ENCODE data around the gene RPRM. TPM values are rescaled to one million over a fixed set of nuclear protein-coding genes. Genes with fewer than 3 reads are reported as not detected.

The RPRM gene
- total and polyA plus RNA-seq, 2 of the 13 experiments (the other 11 are each of a cell fraction or from before 2014, with no cell fraction given): not detected

DNA sequence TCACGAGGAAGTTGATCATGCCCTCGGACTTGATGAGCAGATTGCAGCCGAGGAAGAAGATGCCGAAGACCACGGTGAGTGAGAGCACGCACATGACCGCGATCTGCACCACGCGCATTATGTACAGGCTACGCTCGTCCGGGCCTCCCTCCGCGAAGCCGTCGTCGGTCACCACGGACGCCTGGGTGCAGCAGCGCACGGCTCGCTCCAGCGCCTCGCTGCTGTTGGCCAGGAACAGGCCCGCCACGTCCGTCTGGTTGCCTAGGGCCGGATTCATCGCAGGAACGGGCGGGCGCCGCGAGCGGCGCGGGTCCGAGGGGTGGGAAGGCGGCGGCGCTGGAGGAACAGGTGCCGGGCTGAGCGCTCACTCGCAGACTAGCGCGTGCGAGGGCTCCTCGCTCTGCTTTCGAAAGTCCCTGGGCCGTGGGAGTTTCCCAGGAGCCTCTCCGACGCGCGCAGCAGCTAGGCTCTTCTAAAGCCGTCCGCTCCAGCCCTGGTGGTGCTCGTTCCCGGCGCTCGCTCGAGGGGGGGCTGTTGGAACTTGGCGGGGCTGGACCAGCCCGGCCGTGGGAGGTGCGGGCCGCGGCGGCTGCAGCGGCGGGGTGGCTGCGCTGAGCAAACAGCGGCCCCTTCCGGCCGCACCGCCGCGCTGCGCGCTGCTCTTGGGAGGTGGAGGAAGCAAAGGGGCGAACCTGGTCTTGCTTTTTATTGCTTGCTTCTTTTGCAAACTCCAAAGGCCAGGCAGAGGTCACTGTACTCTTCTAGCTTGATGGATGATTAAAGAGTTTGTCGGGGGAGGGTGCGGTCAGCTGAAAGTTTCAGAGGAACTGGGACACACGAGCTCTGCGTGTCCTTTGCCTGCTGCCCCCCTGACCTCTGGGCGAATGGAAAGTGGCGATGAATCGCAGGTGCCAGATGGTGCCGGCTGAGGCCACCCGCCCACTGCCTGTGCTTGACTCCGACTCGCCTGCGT lies at the start of gene RPRM (continued):
- TF ChIP-seq, protein P1, sequence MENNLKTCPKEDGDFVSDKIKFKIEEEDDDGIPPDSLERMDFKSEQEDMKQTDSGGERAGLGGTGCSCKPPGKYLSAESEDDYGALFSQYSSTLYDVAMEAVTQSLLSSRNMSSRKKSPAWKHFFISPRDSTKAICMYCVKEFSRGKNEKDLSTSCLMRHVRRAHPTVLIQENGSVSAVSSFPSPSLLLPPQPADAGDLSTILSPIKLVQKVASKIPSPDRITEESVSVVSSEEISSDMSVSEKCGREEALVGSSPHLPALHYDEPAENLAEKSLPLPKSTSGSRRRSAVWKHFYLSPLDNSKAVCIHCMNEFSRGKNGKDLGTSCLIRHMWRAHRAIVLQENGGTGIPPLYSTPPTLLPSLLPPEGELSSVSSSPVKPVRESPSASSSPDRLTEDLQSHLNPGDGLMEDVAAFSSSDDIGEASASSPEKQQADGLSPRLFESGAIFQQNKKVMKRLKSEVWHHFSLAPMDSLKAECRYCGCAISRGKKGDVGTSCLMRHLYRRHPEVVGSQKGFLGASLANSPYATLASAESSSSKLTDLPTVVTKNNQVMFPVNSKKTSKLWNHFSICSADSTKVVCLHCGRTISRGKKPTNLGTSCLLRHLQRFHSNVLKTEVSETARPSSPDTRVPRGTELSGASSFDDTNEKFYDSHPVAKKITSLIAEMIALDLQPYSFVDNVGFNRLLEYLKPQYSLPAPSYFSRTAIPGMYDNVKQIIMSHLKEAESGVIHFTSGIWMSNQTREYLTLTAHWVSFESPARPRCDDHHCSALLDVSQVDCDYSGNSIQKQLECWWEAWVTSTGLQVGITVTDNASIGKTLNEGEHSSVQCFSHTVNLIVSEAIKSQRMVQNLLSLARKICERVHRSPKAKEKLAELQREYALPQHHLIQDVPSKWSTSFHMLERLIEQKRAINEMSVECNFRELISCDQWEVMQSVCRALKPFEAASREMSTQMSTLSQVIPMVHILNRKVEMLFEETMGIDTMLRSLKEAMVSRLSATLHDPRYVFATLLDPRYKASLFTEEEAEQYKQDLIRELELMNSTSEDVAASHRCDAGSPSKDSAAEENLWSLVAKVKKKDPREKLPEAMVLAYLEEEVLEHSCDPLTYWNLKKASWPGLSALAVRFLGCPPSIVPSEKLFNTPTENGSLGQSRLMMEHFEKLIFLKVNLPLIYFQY (CRISPR knock-in tag; IDR thresholded peaks at IDR 0.05; ENCODE audit: borderline replicate concordance): peak; percentile 62; the same call in 1 of the 2 replicates
- no peak for TF ChIP-seq HNRNPUL1 (IDR thresholded peaks at IDR 0.05; ENCODE audit: low read depth, low read length)
- peak; percentile 38 for TF ChIP-seq MED8 (CRISPR knock-in tag; IDR thresholded peaks at IDR 0.05; ENCODE audit: insufficient replicate concordance)
- no peak for TF ChIP-seq FOXK1 (CRISPR knock-in tag; IDR thresholded peaks at IDR 0.05; ENCODE audit: borderline replicate concordance, low read depth)
- TF ChIP-seq, protein P2, sequence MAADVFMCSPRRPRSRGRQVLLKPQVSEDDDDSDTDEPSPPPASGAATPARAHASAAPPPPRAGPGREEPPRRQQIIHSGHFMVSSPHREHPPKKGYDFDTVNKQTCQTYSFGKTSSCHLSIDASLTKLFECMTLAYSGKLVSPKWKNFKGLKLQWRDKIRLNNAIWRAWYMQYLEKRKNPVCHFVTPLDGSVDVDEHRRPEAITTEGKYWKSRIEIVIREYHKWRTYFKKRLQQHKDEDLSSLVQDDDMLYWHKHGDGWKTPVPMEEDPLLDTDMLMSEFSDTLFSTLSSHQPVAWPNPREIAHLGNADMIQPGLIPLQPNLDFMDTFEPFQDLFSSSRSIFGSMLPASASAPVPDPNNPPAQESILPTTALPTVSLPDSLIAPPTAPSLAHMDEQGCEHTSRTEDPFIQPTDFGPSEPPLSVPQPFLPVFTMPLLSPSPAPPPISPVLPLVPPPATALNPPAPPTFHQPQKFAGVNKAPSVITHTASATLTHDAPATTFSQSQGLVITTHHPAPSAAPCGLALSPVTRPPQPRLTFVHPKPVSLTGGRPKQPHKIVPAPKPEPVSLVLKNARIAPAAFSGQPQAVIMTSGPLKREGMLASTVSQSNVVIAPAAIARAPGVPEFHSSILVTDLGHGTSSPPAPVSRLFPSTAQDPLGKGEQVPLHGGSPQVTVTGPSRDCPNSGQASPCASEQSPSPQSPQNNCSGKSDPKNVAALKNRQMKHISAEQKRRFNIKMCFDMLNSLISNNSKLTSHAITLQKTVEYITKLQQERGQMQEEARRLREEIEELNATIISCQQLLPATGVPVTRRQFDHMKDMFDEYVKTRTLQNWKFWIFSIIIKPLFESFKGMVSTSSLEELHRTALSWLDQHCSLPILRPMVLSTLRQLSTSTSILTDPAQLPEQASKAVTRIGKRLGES (CRISPR knock-in tag; IDR thresholded peaks at IDR 0.05; ENCODE audit: borderline replicate concordance): no peak
- TF ChIP-seq MIXL1 (CRISPR knock-in tag; IDR thresholded peaks at IDR 0.05): no peak
- no peak for TF ChIP-seq SRSF9 (IDR thresholded peaks at IDR 0.05; ENCODE audit: borderline replicate concordance, insufficient read depth, low read depth, low read length, poor library complexity, severe bottlenecking)
- TF ChIP-seq ZNF713 (CRISPR knock-in tag; IDR thresholded peaks at IDR 0.05): no peak
- no peak for TF ChIP-seq TP53 (CRISPR knock-in tag; conservative IDR thresholded peaks at IDR 0.05)
- TF ChIP-seq ZNF800 (CRISPR knock-in tag; IDR thresholded peaks at IDR 0.05): 0 out of 2 replicates have a peak, but pooled peaks have one; percentile 54
- no peak for TF ChIP-seq NONO (IDR thresholded peaks at IDR 0.05)
- no peak for TF ChIP-seq NONO (CRISPR knock-in tag; conservative IDR thresholded peaks at IDR 0.05)
- TF ChIP-seq RELA (CRISPR knock-in tag; IDR thresholded peaks at IDR 0.05): no peak
- no peak for TF ChIP-seq HDAC6 (IDR thresholded peaks at IDR 0.05; ENCODE audit: low read depth, low read length)
- TF ChIP-seq NR2C2 (CRISPR knock-in tag; IDR thresholded peaks at IDR 0.05; ENCODE audit: borderline replicate concordance): 0 out of 2 replicates have a peak, but pooled peaks have one; percentile 27
- peak; percentile 72 for TF ChIP-seq SALL2 (CRISPR knock-in tag; IDR thresholded peaks at IDR 0.05)

All from HepG2 (cell line).